GM19023 (cell line): ENCODE measurements around the gene CD244.
A peak's percentile ranks its signal among the peaks of the same experiment; 100 is the strongest.
"Not testable (repeated sequence)": the region's sequence is repeated elsewhere in the genome, so short reads cannot be mapped to it uniquely, and the experiment has no call there.

ENCODE experiments used
- ATAC-seq: cut with Tn5 transposase; IDR thresholded peaks from one replicate; pipeline ENCODE4 v1.9.1; 2021; ENCODE audit warnings: mild to moderate bottlenecking, moderate library complexity; ENCODE audit not compliant: unreplicated experiment

Gene CD244

DNA sequence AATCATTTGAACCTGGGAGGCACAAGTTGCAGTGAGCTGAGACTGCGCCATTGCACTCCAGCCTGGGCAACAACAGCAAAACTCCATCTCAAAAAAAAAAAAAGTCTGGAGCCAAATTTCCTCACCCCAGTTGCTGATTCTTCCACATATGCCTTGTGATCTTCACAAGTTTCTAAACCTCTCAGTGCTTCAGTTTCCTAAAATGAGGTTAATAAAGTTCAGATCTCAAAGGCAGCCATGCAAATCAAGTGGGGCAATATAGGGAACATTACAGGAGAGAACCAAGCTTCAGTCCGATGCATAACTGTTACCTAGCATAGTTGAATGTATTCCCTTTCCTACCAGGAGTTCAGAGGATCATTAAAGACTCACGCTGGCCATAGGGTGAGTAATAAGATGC lies 17.5 kb upstream of the CD244 start:
- no peak for ATAC-seq

- ATAC-seq, result no peak
These were observed 16.4 kb upstream of the CD244 start for GRCh38 chr1:160879056-160879455.

DNA sequence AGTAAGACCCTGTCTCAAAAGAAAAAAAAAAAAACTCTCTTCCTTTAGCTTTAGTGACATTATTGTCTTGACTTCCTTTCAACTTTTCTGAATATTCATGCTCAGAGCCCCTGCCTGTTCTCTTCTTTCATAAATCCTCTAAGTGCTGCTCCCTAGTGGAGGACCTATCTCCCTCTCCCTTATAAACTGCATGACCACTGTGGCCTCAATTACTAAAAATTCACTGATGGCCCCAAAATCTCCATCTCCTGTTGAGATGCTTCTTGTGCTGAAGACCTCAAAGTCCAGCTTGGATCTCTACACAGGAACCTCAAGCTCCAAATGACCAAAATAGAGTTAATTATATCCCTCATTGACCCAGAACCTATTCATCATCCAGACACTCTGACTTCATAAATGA lies 14.5 kb upstream of the CD244 start:
- no peak for ATAC-seq

- no peak for ATAC-seq
These were observed 13.6 kb upstream of the CD244 start for GRCh38 chr1:160876311-160876710.

DNA sequence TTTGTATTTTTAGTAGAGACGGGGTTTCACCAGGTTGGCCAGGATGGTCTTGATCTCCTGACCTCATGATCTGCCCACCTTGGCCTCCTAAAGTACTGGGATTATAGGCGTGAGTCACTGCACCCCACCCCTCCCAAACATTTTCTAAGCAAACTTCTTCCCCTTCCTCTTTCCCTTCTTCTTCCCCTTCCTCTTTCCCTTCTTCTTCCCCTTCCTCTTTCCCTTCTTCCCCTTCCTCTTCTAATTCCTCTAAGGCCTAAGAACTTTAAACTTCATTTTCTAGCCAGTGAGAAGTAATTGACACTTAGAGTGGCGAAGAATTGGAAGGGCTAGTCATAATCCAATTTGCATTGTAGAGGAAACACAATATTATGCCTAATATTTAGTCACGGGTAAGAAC lies 12.9 kb upstream of the CD244 start:
- ATAC-seq, result not testable (repeated sequence)

- no peak for ATAC-seq
These were observed 12.2 kb upstream of the CD244 start for GRCh38 chr1:160874935-160875334.

DNA sequence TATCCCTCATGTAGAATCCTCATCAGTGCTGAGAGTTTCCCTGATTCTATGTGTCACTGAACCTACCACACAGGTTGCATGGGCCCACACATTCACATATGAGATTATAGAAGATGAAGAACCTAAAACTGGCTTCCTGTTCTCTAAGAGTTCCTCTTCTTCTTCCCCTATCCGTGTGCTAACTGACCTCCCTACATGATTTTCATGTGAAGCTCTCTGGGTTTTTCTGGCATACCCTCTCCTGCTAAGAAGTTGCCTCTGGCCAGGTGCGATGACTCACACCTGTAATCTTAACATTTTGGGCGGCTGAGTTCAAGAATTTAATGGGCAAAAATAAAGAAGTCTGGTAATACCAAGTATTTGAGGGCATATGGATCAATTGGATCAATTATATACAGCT lies 5.5 kb upstream of the CD244 start:
- no peak for ATAC-seq

GRCh38 chr1:160867651-160868050 lies 5.0 kb upstream of the CD244 start:
- ATAC-seq, result not testable (repeated sequence)

GRCh38 chr1:160866695-160867260 lies 4.1 kb upstream of the CD244 start:
- no peak for ATAC-seq

DNA sequence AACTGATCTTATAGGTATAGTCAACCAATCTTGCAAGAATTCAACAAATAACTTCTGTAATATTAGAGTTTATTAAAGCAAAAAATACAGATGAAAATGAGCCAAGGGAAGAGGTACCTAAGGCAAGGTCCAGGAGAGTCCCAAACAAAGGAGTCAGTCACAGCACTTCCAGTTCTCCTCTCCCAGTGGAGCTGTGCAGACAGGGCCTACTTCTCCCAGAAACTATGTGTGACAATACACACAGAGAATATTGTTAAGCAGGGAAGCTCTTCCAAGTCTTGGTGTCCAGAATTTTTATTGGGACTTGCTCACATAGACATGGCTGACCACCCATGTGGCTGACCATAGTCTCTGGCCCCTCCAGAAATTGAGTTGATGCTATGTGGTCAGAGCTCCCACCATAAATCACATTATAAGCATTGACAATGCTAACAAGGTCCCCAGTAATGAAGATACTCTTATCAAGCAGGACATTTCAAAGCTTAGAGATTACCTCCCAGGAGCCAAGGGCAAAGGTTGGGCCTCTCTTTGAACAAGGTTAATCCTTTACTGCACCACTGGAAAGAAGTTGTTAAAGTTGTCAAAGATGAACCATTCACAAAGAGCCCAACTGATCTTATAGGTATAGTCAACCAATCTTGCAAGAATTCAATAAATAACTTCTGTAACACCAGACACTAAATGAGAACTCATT lies 3.5 kb upstream of the CD244 start:
- no peak for ATAC-seq

DNA sequence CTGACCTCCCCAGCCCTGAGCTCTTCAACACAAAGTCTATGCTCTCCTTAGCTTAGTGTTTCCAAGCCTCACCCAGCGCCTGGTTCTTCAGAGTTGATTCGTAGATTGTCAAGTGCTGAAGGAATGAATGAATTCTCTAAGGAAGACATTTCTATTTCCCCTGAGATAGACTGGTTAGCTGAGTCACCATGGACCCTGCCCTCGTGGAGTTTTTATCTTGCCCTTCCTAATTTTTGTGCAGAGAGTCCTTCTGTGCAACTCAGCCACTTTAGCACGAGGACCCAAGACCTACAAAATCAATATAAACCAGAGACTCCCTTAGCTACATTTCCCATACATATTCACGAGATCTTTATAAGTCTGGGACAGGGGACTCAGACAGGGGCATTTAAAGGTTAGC lies 2.6 kb upstream of the CD244 start:
- ATAC-seq, result no peak

DNA sequence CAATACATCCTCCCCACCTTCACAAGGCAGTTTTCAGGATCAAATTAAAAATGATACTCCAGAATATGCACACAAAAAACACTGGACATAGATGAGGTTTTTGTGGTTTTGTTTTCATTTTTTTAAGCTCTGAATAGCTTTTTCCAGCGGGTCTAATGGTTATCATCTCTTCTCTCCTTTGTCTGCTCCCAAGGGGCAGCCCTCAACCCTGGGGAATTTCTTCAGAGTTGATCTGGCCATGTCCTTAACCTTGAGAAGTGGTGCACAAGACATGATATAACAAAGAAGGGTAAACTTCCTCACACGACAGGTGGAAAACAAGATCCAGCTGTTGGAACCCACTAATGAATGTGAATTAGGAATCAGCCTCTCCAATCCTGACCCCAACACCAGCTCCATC lies 1.5 kb upstream of the CD244 start:
- no peak for ATAC-seq

DNA sequence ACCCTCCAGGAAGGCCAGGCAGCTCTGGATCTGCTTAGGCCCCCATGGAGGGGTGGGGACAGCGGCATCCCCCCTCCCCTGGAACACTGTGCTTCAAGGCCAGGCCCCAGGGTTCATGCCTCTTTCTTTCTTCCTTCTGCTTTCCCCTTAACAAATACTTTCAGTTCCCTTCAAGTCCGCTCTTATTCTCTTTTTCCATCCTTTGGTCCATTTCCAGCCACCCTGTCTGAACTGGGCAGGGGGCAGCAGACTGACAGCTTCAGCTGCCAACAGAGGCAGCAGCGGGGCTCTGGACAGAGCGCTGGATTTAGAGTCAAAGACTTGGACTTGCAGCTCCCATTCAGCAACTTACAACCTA lies 1.1 kb upstream of the CD244 start:
- ATAC-seq, result no peak

DNA sequence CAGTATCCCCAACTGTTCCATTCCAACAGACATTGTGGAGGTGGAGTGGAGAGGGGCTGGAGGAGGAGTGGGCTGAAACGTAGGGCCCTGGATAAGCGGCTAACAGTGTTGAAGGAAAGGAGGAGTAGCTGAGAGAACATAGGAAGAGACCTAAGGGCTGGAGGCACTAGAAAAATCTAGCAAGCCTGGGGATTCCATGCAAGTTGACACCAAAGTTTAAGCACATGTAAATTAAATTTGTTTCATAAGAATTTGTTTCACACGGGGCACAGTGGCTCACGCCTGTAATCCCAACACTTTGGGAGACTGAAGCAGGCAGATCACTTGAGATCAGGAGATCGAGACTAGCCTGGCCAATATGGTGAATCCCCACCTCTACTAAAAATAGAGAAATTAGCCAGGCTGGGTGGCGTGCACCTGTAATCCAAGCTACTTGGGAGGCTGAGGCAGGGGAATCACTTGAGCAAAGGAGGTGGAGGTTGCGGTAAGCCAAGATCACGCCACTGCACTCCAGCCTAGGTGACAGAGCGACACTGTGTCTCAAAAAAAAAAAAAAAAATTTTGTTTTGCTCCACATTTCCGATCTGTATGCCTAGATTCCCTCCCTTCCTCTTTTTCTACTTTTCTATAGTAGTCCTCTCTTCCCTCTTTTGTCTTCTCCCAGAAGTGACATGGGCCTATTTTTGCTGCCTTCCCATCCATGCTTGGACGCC lies 530 bp upstream of the CD244 start:
- ATAC-seq, result no peak

GRCh38 chr1:160860840-160861505 lies 1.7 kb downstream of the CD244 start:
- ATAC-seq, result no peak

- no peak for ATAC-seq
These were observed 3.5 kb downstream of the CD244 start for GRCh38 chr1:160859166-160859565.

GRCh38 chr1:160858507-160858906 lies 4.2 kb downstream of the CD244 start:
- no peak for ATAC-seq

DNA sequence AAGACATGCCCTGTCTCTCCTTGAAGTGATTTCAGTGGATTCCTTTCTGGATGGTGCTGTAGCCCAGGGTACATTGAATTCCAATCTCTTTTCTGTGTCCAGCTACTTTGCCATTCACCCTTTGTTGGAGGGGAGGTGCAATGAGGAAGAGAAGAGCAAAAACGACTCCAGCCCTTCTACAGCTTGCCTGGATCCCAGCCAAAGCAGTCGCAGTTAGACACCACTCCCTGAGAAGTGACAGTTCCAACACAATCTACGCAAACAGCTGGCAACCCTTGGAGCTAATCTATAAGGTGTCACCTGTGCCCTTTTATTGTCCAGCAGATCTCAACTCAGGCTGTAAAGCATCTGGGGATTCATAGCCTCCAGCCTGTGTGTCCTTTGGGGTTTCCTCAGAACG lies 4.6 kb downstream of the CD244 start:
- no peak for ATAC-seq

DNA sequence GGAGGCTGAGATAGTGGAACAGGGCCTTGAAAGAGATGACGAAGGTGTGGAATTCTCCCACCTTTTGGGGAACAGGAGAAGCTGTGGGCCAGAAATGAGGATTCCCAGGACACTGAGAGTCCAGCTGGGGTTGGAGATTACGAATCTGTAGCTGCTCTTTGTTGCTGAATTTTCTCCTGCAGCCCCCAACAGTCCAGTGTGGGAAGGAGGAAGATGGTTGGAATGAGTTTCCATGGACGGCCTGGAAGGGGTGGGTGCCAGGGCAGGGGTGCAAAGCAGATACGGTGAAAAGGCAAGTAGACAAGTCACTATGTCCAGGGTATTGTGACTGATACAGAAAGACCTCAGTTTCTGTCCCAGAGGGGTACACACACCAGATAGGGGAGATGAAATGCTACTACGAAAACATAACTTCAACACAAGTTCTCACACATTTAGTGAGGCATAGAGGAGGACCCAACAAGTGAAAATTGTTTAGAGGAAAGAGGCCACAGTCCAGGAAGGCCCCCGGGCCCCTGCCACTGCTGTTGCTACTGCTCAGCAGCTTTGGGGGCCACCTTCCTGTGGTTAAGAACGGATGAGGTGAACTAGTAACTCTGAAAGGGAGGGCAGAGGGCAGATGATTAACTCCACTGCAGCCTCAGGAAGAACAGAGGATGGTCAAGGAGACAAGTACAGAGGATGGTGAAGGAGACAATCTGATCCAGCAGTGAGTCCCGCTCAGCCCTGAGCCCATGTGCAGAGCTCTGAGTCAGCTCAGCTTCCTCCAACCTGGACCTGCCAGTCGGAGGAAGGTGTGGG lies 7.3 kb downstream of the CD244 start:
- peak; percentile 83 for ATAC-seq

- no peak for ATAC-seq
These were observed 8.9 kb downstream of the CD244 start for GRCh38 chr1:160853754-160854153.

- no peak for ATAC-seq
These were observed 9.7 kb downstream of the CD244 start for GRCh38 chr1:160853014-160853413.
